Brain microvascular endothelial cell (primary cell): ENCODE results near the gene CCDC7.
"Not testable (repeated sequence)": the region's sequence is repeated elsewhere in the genome, so short reads cannot be mapped to it uniquely, and the experiment has no call there.

ENCODE experiments used
- DNase-seq: peaks from one replicate; pipeline ENCODE4 v3.0.0-alpha.2; 2020
- H3K27ac ChIP-seq: fragments of 250-450 bp; sonication (Bioruptor Pico); 2 replicates; pipeline ENCODE4 v1.5.1; 2020; ENCODE audit warnings: mild to moderate bottlenecking, moderate library complexity
- H3K27me3 ChIP-seq: fragments of 250-450 bp; sonication (Bioruptor Pico); replicated peaks from 2 replicates; pipeline ENCODE4 v1.5.1; 2020; ENCODE audit warnings: mild to moderate bottlenecking
- H3K36me3 ChIP-seq: fragments of 250-450 bp; sonication (Bioruptor Pico); replicated peaks from 2 replicates; pipeline ENCODE4 v1.5.1; 2020; ENCODE audit warnings: mild to moderate bottlenecking
- H3K4me3 ChIP-seq: 2 replicates; pipeline ENCODE4 v1.5.1; 2011; ENCODE audit warnings: low read depth, mild to moderate bottlenecking, control low read depth, low read length, moderate library complexity
- in situ Hi-C: cut with HindIII; loops from 2 replicates; pipeline ENCODE4 v1.10.0; 2017; ENCODE audit warnings: low sequenced_read_pairs, low pct_ligation_motif_present
- TF ChIP-seq, protein P1 (sequence below): IDR thresholded peaks from 2 replicates; pipeline ENCODE4 v1.5.1; 2011; ENCODE audit warnings: low read depth, mild to moderate bottlenecking, moderate library complexity, low read length, control low read depth, inconsistent platforms; ENCODE audit errors: missing control alignments

The CCDC7 gene

DNA sequence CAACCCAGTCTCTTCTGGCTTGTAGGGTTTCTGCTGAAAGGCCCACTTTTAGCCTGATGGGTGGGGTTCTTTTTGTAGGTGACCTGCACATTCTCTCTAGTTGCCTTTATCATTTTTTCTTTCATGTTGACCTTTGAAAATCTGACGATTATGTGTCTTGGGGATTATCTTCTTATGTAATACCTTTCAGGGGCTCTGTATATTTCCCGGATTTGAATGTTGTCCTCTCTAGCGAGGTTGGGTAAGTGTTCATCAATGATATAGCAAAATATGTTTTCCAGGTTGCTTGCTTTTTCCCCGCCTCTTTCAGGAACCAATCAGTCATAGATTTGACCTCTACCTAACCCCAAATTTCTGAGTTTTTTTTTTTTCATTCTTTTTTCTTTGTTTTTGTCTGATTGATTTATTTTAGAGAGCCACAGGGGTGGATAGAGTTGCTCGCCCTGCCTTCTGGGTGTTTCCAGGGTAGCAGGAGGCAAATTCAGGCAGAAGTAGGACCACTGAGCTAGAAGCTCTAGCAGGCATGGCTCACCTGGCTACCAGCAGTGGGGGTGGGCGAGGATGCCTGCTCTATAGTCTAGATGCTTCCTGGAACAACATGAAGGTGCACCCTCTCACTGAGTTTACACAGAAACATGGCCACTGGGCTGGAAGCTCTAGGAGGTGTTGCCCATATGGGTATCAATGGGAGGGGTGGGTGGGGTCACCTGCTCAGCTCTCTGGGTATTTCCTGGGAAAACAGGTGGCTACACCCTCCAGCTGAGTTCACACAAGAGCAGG lies 94.9 kb downstream of the CCDC7 start:
- Histone ChIP-seq H3K36me3 (no peaks in the 10 kb centered on the region), H3K4me3 (no peak overlapping the region), H3K27me3 (no peaks in the 10 kb centered on the region), H3K27ac (no peak overlapping the region)
- TF ChIP-seq, protein P1, sequence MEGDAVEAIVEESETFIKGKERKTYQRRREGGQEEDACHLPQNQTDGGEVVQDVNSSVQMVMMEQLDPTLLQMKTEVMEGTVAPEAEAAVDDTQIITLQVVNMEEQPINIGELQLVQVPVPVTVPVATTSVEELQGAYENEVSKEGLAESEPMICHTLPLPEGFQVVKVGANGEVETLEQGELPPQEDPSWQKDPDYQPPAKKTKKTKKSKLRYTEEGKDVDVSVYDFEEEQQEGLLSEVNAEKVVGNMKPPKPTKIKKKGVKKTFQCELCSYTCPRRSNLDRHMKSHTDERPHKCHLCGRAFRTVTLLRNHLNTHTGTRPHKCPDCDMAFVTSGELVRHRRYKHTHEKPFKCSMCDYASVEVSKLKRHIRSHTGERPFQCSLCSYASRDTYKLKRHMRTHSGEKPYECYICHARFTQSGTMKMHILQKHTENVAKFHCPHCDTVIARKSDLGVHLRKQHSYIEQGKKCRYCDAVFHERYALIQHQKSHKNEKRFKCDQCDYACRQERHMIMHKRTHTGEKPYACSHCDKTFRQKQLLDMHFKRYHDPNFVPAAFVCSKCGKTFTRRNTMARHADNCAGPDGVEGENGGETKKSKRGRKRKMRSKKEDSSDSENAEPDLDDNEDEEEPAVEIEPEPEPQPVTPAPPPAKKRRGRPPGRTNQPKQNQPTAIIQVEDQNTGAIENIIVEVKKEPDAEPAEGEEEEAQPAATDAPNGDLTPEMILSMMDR: no peak
- in situ Hi-C loops: no loop called here
- no peak for DNase-seq

DNA sequence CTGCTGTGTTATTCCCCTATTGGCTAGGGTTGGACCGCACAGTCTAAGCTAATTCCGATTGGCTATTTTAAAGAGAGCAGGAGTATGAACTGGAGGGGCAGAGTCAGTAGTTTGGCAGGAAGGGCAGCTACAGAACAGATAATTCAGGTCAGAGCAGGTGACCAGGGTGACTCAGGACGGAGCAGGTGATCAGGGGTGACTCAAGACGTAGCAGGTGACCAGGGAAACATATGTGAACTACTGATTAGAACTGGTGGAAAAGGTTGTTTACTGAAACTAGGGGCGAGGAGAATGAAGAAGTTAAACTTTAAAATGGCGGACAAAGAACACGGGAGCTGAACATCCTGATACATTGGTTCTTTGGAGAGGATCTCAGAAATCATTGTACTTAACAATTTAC lies 102.3 kb downstream of the CCDC7 start:
- TF ChIP-seq, protein P1: no peak

DNA sequence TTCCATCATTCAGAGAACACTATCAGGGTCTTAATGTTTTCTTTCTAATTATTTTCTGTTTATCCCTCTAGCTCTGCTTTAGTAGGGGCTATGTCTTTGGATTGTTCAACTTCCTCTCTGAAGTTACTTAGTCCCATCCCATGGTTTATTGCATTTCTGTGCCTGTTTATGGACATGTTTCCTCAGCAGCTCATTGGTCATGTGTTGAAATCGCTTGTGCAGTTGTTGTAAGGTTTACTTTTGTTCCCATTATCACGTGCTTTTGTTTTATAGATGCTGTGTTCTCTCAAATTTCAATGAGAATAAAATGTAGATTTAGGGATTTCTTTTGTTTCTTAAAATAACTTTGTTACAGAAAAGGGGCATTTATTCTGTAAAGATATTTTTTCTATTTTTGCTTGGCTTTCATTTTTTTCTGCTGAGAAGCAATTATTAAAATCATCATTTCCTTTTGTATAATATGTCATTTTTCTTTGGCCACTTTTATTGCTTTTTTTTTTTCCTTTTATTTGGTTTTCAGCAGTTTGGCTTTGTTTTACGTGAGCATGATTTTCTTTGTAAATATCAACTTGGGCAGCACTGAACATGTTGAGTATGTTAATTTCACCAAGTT lies 110.9 kb downstream of the CCDC7 start:
- DNase-seq: no peak
- no peaks in the 10 kb centered on the region for H3K27me3 ChIP-seq
- H3K4me3 ChIP-seq: no peak overlapping the region
- H3K27ac ChIP-seq: no peak overlapping the region
- TF ChIP-seq, protein P1: no peak
- in situ Hi-C loops: no loop called here
- no peaks in the 10 kb centered on the region for H3K36me3 ChIP-seq

More for the DNA sequence above, 102.3 kb downstream of the CCDC7 start:
- Histone ChIP-seq H3K27me3 (no peaks in the 10 kb centered on the region), H3K27ac (no peak overlapping the region), H3K4me3 (no peak overlapping the region), H3K36me3 (no peaks in the 10 kb centered on the region)
- DNase-seq: no peak
- in situ Hi-C loops: no loop called here

DNA sequence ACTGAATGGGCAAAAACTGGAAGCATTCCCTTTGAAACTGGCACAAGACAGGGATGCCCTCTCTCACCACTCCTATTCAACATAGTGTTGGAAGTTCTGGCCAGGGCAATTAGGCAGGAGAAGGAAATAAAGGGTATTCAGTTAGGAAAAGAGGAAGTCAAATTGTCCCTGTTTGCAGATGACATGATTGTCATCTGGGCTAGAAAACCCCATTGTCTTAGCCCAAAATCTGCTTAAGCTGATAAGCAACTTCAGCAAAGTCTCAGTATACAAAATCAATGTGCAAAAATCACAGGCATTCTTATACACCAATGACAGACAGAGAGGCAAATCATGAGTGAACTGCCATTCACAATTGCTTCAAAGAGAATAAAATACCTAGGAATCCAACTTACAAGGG lies 116.8 kb downstream of the CCDC7 start:
- in situ Hi-C loops, DNase-seq, H3K36me3 ChIP-seq: not testable (repeated sequence)

DNA sequence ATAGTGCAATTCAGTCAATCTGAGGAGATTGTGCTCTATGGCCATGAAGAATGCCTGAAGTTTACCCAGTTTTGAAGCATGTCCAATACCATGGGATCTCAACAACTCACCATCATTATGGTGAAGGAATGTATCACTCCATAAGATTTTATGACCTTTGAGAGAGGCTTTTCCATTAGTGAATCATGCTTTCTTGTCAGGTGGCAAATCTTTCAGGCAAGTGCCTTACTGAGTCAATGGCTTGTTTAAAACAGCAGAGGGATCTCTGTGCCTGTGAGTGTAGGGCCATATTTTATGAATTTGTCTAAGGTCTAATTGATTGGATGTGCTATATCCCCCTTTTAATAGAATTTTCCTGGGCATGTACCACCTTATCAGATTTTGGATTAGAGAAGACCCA lies 131.5 kb downstream of the CCDC7 start:
- no peaks in the 10 kb centered on the region for H3K27me3 ChIP-seq
- no peak overlapping the region for H3K27ac ChIP-seq
- TF ChIP-seq, protein P1: no peak
- H3K4me3 ChIP-seq: no peak overlapping the region
- in situ Hi-C loops: no loop called here
- H3K36me3 ChIP-seq: no peaks in the 10 kb centered on the region
- DNase-seq: no peak

More for the DNA sequence above, 116.8 kb downstream of the CCDC7 start:
- not testable (repeated sequence) for H3K27me3 ChIP-seq, H3K4me3 ChIP-seq, H3K27ac ChIP-seq

DNA sequence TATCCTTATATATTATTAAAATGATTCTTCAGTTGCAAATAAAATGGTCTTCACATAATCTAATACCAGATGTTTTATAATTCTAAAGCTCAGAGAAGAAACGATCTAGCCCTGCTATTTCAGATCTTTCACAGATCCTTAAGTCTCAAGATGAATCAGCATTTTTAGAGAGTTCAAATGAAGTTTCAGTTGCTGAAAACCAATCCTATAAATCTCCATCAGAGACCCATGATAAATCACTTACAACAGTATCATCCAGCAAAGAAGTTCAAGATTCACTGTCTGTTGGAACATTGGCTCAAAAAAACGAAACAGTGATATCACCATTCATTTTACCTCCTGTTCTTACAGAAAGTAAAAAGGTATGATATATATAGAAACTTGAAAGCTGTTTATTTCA lies 137.0 kb downstream of the CCDC7 start:
- DNase-seq: no peak
- Histone ChIP-seq H3K36me3 (no peaks in the 10 kb centered on the region), H3K27me3 (no peaks in the 10 kb centered on the region), H3K4me3 (no peak overlapping the region), H3K27ac (no peak overlapping the region)
- TF ChIP-seq, protein P1: no peak
- in situ Hi-C loops: no loop called here

DNA sequence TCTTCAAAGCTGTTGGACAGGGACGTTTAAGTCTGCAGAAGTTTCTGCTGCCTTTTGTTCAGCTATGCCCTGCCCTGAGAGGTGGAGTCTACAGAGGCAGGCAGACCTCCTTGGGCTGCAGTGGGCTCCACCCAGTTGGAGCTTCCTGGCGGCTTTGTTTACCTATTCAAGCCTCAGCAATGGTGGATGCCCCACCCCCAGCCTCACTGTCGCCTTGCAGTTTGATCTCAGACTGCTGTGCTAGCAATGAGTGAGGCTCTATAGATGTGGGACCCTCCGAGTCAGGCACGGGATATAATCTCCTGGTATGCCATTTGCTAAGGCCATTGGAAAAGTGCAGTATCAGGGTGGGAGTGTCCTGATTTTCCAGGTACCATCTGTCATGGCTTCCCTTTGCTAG lies 152.1 kb downstream of the CCDC7 start:
- H3K27me3 ChIP-seq, H3K27ac ChIP-seq, H3K4me3 ChIP-seq, H3K36me3 ChIP-seq, in situ Hi-C loops, DNase-seq: not testable (repeated sequence)
